Measurements from ENCODE around the gene PRDM2. TPM values are rescaled to one million over a fixed set of nuclear protein-coding genes. Genes with fewer than 3 reads are reported as not detected.

The PRDM2 gene
- total and polyA plus RNA-seq, 7 donors = 6.7 to 53.2 (median 34.6) TPM

GRCh38 chr1:13801232-13801631 is 101.2 kb downstream of the PRDM2 start:
- Histone ChIP-seq H3K36me3 (peaks cover 0 to 1% (median 0%) of the 10 kb centered on the region in 4 donors), H3K27ac (no peak overlapping the region), H3K27me3 (no peaks in the 10 kb centered on the region), H3K4me1 (peaks cover 0 to 3% (median 0%) of the 10 kb centered on the region in 4 donors), H3K4me3 (no peak overlapping the region), H3K9me3 (no peaks in the 10 kb centered on the region)
- 30 to 70% methylated on average over 8 of the region's 8 CpGs for WGBS, 2 donors
- TF ChIP-seq POLR2A (IDR thresholded peaks at IDR 0.05) = no peak
- no peak for TF ChIP-seq POLR2AphosphoS5 (IDR thresholded peaks at IDR 0.05)
- TF ChIP-seq EP300 (IDR thresholded peaks at IDR 0.05) = no peak
- TF ChIP-seq CTCF (IDR thresholded peaks at IDR 0.05) = no peak
- DNase-seq = no peak
- intact Hi-C loops (cut with DNase I) = no loop called here

- intact Hi-C loops (cut with DNase I) = no loop called here
- Histone ChIP-seq H3K4me3 (no peak overlapping the region), H3K9me3 (no peaks in the 10 kb centered on the region), H3K27ac (no peak overlapping the region), H3K4me1 (peaks cover 0 to 2% (median 0%) of the 10 kb centered on the region in 4 donors), H3K27me3 (no peaks in the 10 kb centered on the region), H3K36me3 (no peaks in the 10 kb centered on the region)
- no peak for DNase-seq
- no peak for TF ChIP-seq POLR2AphosphoS5 (IDR thresholded peaks at IDR 0.05)
- WGBS, 2 donors = 58 to 85% methylated on average over 20 of the region's 20 CpGs
Observed at GRCh38 chr1:13801655-13802486, 101.9 kb downstream of the PRDM2 start.

- H3K36me3 ChIP-seq = no peaks in the 10 kb centered on the region
- TF ChIP-seq CTCF (IDR thresholded peaks at IDR 0.05) (no peak), POLR2AphosphoS5 (IDR thresholded peaks at IDR 0.05) (no peak), EP300 (IDR thresholded peaks at IDR 0.05) (no peak), POLR2A (IDR thresholded peaks at IDR 0.05) (no peak)
- WGBS, 2 donors = 81 to 91% methylated on average over 19 of the region's 19 CpGs
- H3K9me3 ChIP-seq = no peaks in the 10 kb centered on the region
- DNase-seq = no peak
- no peaks in the 10 kb centered on the region for H3K4me1 ChIP-seq
- H3K27me3 ChIP-seq = no peaks in the 10 kb centered on the region
- intact Hi-C loops (cut with DNase I) = no loop called here
- H3K4me3 ChIP-seq = no peak overlapping the region
- H3K27ac ChIP-seq = no peak overlapping the region
Observed at GRCh38 chr1:13802782-13803545, 103.0 kb downstream of the PRDM2 start.

GRCh38 chr1:13803546-13804239 is 103.7 kb downstream of the PRDM2 start:
- Histone ChIP-seq H3K9me3 (no peaks in the 10 kb centered on the region), H3K27me3 (no peaks in the 10 kb centered on the region), H3K36me3 (no peaks in the 10 kb centered on the region), H3K4me1 (no peaks in the 10 kb centered on the region), H3K4me3 (no peak overlapping the region), H3K27ac (no peak overlapping the region)
- DNase-seq = no peak
- intact Hi-C loops (cut with DNase I) = no loop called here
- 94 to 95% methylated on average over 18 of the region's 18 CpGs for WGBS, 2 donors
- no peak for TF ChIP-seq CTCF (IDR thresholded peaks at IDR 0.05)

GRCh38 chr1:13804240-13804633 is 104.2 kb downstream of the PRDM2 start:
- H3K4me3 ChIP-seq = no peak overlapping the region
- H3K4me1 ChIP-seq = no peaks in the 10 kb centered on the region
- TF ChIP-seq POLR2AphosphoS5 (IDR thresholded peaks at IDR 0.05) (no peak), CTCF (IDR thresholded peaks at IDR 0.05) (no peak), POLR2A (IDR thresholded peaks at IDR 0.05) (no peak), EP300 (IDR thresholded peaks at IDR 0.05) (no peak)
- WGBS, 2 donors = 93 to 96% methylated on average over 11 of the region's 11 CpGs
- no peaks in the 10 kb centered on the region for H3K27me3 ChIP-seq
- no peak overlapping the region for H3K27ac ChIP-seq
- H3K36me3 ChIP-seq = no peaks in the 10 kb centered on the region
- no peak for DNase-seq
- intact Hi-C loops (cut with DNase I) = no loop called here
- H3K9me3 ChIP-seq = no peaks in the 10 kb centered on the region

Data from sigmoid colon (tissue), 7 donors.